Lower leg skin (tissue), 4 donors: ENCODE data around the gene NCDN. TPM values are rescaled to one million over a fixed set of nuclear protein-coding genes. Genes with fewer than 3 reads are reported as not detected.

Experiments
- DNase-seq, 2 donors: peaks; one replicate each; pipeline ENCODE4 v3.0.0-alpha.2; 2019; ENCODE audit warnings: low spot score in 2 of 2
- H3K4me3 ChIP-seq: fragments of 200-600 bp; sonication (generic); 2 replicates; pipeline ENCODE4 v1.5.1; 2017; ENCODE audit warnings: mild to moderate bottlenecking, low read depth; ENCODE audit not compliant: poor library complexity, severe bottlenecking
- POLR2A ChIP-seq, 2 donors: fragments of 450-650 bp; IDR thresholded peaks; one replicate each; pipeline ENCODE4 v1.6.1; 2016 to 2017; ENCODE audit warnings: antibody characterized with exemption in 2 of 2, mild to moderate bottlenecking in 1 of 2, moderate library complexity in 1 of 2
- WGBS, 2 donors: methylation state at CpG; one replicate each; pipeline ENCODE4 v1.1.5; 2018; 5-methylcytosine and 5-hydroxymethylcytosine counted together
- intact Hi-C: fragments of 100-400 bp; cut with DNase I; formaldehyde crosslinking; loops from one replicate; pipeline ENCODE4 v1.15.0; 2023; ENCODE audit warnings: low total_unique reads
- total RNA-seq, 4 donors: library from RNA; depleted of rRNA; stranded (reverse); fragments of >200 nt; gene quantifications; one replicate each; pipeline ENCODE4 v1.1.0, GENCODE V29; 2016
- TF ChIP-seq, protein P1 (sequence below), 3 donors: fragments of 450-650 bp; IDR thresholded peaks; one replicate each; pipeline ENCODE4 v1.5.1; 2016; ENCODE audit warnings: antibody characterized with exemption in 3 of 3, mild to moderate bottlenecking in 3 of 3, moderate library complexity in 2 of 3

The NCDN gene
- total RNA-seq, 4 donors from 2014 or later = 13.7 to 18.4 (median 16.1) TPM

DNA sequence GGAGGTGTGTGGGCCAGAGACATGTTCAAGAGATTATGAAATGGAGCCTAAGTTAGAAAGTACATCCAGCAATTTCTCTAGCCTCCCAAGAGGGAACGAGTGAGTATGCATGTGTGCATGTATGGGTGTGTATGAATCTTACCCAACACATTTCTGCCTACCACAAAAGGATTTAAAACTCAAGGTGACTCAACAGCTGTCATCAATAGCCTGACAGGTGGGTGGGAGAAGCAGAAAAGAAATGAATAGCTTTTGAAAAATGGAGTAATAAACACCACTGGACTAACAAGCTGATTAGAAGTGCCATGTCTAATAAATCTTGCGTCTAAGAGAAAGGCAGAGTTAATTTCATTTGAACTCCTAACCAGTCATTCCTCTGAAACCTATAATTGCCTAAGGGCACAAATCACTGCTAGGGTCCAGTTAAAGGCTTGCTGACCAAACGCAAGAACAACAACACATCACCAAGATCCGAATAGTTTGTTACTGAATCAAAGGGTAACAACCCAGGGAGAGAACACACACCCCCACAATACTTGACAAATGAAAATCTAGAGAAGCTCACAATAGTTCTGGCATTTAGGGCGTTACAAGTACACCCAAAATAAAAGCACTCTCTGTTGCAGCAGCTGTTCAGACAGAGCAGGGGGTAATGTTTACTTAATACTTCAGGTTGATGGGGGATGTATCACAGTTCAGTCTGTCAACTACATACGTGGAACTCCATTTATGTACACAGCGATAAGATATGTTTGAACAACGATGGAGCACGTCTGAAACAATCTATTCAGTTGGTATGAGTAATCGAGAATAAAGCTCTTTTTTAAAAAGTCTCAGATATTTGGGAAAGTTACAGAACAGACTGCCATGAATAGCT lies 1.8 kb upstream of the NCDN start:
- intact Hi-C loops = no loop called here
- DNase-seq = no peak
- TF ChIP-seq POLR2A (IDR thresholded peaks at IDR 0.05) = no peak
- TF ChIP-seq, protein P1, sequence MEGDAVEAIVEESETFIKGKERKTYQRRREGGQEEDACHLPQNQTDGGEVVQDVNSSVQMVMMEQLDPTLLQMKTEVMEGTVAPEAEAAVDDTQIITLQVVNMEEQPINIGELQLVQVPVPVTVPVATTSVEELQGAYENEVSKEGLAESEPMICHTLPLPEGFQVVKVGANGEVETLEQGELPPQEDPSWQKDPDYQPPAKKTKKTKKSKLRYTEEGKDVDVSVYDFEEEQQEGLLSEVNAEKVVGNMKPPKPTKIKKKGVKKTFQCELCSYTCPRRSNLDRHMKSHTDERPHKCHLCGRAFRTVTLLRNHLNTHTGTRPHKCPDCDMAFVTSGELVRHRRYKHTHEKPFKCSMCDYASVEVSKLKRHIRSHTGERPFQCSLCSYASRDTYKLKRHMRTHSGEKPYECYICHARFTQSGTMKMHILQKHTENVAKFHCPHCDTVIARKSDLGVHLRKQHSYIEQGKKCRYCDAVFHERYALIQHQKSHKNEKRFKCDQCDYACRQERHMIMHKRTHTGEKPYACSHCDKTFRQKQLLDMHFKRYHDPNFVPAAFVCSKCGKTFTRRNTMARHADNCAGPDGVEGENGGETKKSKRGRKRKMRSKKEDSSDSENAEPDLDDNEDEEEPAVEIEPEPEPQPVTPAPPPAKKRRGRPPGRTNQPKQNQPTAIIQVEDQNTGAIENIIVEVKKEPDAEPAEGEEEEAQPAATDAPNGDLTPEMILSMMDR (IDR thresholded peaks at IDR 0.05) = no peak
- no peak overlapping the region for H3K4me3 ChIP-seq
- 35 to 46% methylated on average over 10 of the region's 10 CpGs for WGBS, 2 donors

DNA sequence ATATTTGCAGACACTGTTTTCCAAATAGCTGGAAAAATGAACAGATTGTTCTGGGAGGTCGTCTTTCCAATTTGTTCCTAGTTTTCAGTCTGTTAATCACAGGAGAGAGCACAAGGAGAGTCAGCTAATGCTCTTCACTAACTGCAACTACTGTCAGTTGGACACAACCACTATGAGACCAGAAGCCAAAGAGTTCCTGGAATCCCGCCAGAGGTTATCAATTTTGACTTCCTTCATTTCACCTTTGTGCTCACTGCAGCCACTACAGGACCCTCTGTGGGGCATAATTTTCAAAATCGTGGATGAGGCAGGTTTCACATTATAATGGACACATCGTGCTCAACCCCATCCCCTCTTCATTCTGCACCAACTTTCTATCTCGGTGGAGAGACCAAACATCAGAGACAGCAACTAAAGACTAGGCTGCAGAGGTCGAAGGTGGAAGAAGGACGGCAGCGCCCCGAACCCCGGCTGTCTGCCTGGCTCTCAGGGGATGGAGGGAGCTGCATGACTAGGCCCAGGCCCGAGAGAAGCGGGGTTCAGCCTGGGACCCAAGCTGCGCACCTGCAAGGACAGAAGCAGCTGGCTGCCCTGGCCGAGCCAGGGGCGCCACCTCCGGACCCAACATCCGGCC lies 998 bp upstream of the NCDN start:
- WGBS, 2 donors = 2 to 4% methylated on average over 12 to 13 of the region's 17 CpGs
- intact Hi-C loops = no loop called here
- H3K4me3 ChIP-seq = peak overlapping the region; percentile 83
- TF ChIP-seq POLR2A (IDR thresholded peaks at IDR 0.05) = no peak
- TF ChIP-seq, protein P1 (IDR thresholded peaks at IDR 0.05) = no peak
- no peak for DNase-seq

DNA sequence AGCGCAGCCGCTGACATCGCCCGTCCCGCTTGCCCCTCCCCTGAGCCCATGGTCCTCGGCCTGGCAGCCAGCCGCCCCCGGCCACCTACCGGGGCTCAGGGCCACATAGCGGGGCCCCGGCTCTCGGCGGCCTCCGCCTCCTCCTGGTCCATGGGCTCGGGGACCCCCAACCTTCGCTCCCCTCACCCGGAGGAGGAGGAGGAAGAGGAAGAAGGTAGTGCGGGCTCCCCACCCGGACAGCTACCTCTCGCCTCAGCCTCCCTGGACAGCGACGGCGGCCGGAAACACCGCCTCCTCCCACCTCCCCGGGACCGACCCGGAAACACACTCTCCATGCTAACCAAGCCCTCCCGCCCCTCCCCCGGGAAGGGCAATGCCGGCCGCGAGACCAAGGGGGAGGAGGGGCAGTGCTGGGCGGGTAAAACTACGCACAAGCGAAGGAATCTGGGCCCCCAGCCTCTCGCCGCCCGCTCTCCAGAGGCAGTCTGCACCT lies 435 bp upstream of the NCDN start, which contains the start of gene KIAA0319L:
TSS of gene KIAA0319L (minus strand) at position 286 of the 493 bp plus-strand sequence. CDS start 2,912 bp downstream, outside the sequence.
- intact Hi-C loops = no loop called here
- TF ChIP-seq POLR2A (IDR thresholded peaks at IDR 0.05) = no peak
- TF ChIP-seq, protein P1 (IDR thresholded peaks at IDR 0.05) = no peak
- peak within 1 kb of the TSS; percentile 83 for H3K4me3 ChIP-seq
- no peak for DNase-seq
- WGBS, 2 donors = 2% methylated on average over 36 of the region's 39 CpGs; no CpG with 5 or more reads in 1 of the 2 donors

DNA sequence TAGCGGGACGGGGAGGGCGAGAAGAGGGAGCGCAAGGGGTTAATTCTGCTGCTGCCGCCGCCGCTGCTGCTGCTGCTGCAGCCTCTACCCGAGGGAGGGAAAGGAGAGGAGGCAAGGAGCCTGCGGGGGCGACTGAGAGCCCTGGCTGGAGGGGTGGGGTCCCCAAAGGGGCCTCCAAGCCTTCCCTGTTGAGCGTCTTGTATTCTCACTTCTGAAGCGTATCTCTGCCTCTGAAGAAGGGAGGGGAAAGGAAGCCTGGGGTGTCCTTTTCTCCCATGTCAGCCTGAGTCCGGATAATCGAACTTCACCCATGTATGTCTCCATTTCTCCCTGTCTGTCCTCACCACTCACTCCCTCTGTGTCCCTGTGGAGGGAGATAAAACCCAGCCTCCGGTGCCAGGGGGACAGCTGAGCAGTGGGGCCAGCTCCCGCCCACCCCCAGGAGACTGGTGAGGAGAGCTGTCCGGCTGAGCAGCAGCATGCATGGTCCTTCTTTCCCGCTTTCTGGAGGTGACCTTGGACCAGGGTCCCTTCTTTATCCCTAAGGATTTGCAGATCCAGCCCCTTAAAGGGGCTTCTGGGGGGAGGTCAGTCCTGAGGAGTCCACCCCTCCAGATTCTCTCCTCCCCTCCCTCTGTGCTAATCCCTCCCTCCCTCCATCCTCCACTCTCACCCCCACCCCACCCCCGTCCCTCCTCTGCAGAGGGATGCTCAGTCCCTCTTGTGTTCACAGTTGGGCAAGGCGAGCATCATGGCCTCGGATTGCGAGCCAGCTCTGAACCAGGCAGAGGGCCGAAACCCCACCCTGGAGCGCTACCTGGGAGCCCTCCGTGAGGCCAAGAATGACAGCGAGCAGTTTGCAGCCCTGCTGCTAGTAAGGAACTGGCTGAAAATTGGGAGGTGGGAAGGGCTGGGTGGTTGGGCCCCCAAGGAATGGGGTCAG lies 1.0 kb downstream of the NCDN start:
- WGBS, 2 donors = 24% methylated on average over 26 of the region's 26 CpGs
- peak in 1 of 2 donors; percentile 86 for DNase-seq
- no peak for TF ChIP-seq POLR2A (IDR thresholded peaks at IDR 0.05)
- TF ChIP-seq, protein P1 (IDR thresholded peaks at IDR 0.05) = no peak
- intact Hi-C loops = no loop called here
- peak overlapping the region; percentile 83 for H3K4me3 ChIP-seq

DNA sequence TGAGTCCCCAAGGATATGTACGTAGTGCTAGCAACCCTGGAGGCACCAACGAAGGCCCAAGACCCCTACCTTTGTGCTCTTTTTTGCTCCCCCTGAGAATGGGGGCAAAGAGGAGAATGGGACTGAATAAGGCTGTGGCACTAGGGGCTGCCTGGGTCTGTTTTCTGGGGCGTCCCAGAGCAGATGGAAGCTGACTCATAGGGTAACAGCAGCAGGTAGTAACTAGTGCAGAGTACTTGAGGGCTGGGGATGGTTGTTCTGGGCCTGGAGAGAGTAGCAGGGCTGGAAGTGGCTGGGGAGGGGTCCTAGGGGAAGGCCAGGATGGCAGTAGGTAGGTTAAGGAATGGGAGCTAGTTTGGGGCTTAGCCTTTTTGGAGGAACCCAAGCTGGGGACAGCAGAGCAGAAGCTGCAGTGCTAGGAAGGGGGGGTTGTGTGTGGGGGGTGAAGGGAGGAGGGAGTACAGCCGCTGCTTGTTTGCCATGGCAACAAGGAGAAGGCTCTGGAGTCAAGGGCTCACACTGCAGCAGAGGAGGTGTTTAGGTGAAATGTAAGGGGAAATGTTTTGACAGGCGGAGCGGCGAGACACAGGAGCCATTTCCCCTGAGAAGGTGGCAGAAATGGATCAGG lies 1.8 kb downstream of the NCDN start:
- intact Hi-C loops = no loop called here
- no peak overlapping the region for H3K4me3 ChIP-seq
- WGBS, 2 donors = 73 to 75% methylated on average over 7 of the region's 7 CpGs
- TF ChIP-seq, protein P1 (IDR thresholded peaks at IDR 0.05) = no peak
- no peak for TF ChIP-seq POLR2A (IDR thresholded peaks at IDR 0.05)
- DNase-seq = no peak
